Right lobe of liver (tissue), 6 donors: Measurements from ENCODE around the gene SEMA4F. TPM values are rescaled to one million over a fixed set of nuclear protein-coding genes. Genes with fewer than 3 reads are reported as not detected.
A peak's percentile ranks its signal among the peaks of the same experiment; 100 is the strongest.

Experiments
- ATAC-seq, 4 donors: fragments of 200-7000 bp; cut with Tn5 transposase; one replicate each; pipeline ENCODE4 v1.9.1; 2020; ENCODE audit warnings: mild to moderate bottlenecking in 4 of 4, moderate library complexity in 4 of 4
- DNase-seq, 3 donors: peaks; one replicate each; pipeline ENCODE4 v3.0.0-alpha.2; 2020
- H3K27ac ChIP-seq, 3 donors: fragments of 200-600 bp; one replicate each; pipeline ENCODE4 v1.8.0; 2022
- H3K27me3 ChIP-seq, 2 donors: fragments of 200-600 bp; one replicate each; pipeline ENCODE4 v1.8.0; 2022
- H3K36me3 ChIP-seq, 4 donors: fragments of 200-600 bp; sonication (generic) in 1 of 4; one replicate each; pipeline versions ENCODE4 v1.5.1 to v1.8.0; 2017 to 2022; ENCODE audit warnings: control low read depth in 1 of 4
- H3K4me1 ChIP-seq, 4 donors: fragments of 200-600 bp; sonication (generic) in 1 of 4; one replicate each; pipeline versions ENCODE4 v1.5.1 to v1.8.0; 2017 to 2022; ENCODE audit warnings: control low read depth in 1 of 4
- H3K4me3 ChIP-seq, 3 donors: fragments of 200-600 bp; one replicate each; pipeline ENCODE4 v1.8.0; 2022
- H3K9me3 ChIP-seq, 4 donors: fragments of 200-600 bp; sonication (generic) in 1 of 4; one replicate each; pipeline versions ENCODE4 v1.5.1 to v1.8.0; 2017 to 2022; ENCODE audit warnings: control low read depth in 1 of 4
- CTCF ChIP-seq, 4 donors: fragments of 200-600 bp in 3 of 4; fragments of 450-650 bp in 1 of 4; IDR thresholded peaks; one replicate each; pipeline versions ENCODE4 v1.5.1 to v1.8.0; 2016 to 2022; ENCODE audit warnings: antibody characterized with exemption in 4 of 4, mild to moderate bottlenecking in 2 of 4
- POLR2A ChIP-seq: fragments of 450-650 bp; IDR thresholded peaks from one replicate; pipeline ENCODE4 v1.6.1; 2017; ENCODE audit warnings: antibody characterized with exemption, mild to moderate bottlenecking
- WGBS: methylation state at CpG from one replicate; pipeline ENCODE4 v1.1.6; 2018; ENCODE audit warnings: low coverage, low lambda C conversion rate; ENCODE audit not compliant: insufficient coverage; ENCODE audit errors: missing lambda C conversion rate; 5-methylcytosine and 5-hydroxymethylcytosine counted together
- intact Hi-C, 2 donors: fragments of 100-400 bp; cut with DNase I; formaldehyde crosslinking; loops; one replicate each; pipeline versions ENCODE4 v1.11.2 to v1.14.1; 2022
- total RNA-seq, 6 experiments: library from RNA; depleted of rRNA in 2 of 6; stranded (reverse); fragments of >200 nt in 2 of 6; fragmentation: NEBNext Ultra II Directional in 3 of 6; extraction: Animal tissue kit (Norgen Biotek cat#: 25700) in 3 of 6; gene quantifications; one replicate each; pipeline versions ENCODE4 v1.1.0 to v1.2.4, GENCODE V29; 2016 to 2023
- donor health status: DM: no; HTN: yes; CAD: no.
- donor health status: DM: no; HTN: no; CAD: no.
- donor health status: DM: no; HTN: no; CAD: no.
- donor health status: DM: no; HTN: yes; CAD: no.
- donor health status: DM: no; HTN: yes; CAD: no.

The SEMA4F gene
- total RNA-seq, 6 experiments from 2014 or later, result 1.1 to 2.3 (median 1.6) TPM

- intact Hi-C loops, result no loop called here
- H3K27me3 ChIP-seq, result no peaks in the 10 kb centered on the region
Observed at GRCh38 chr2:74695663-74696062, 41.6 kb downstream of the SEMA4F start.

GRCh38 chr2:74696829-74697228 is 42.8 kb downstream of the SEMA4F start:
- 69% methylated on average over 2 of the region's 2 CpGs for WGBS
- intact Hi-C loops, result no loop called here

More at GRCh38 chr2:74695663-74696062, 41.6 kb downstream of the SEMA4F start:
- WGBS, result 57% methylated on average over 4 of the region's 4 CpGs
- no peak for DNase-seq
- Histone ChIP-seq H3K4me3 (no peak overlapping the region), H3K9me3 (no peaks in the 10 kb centered on the region), H3K27ac (no peak overlapping the region), H3K4me1 (no peaks in the 10 kb centered on the region), H3K36me3 (no peaks in the 10 kb centered on the region)
- no peak for ATAC-seq
- no peak for TF ChIP-seq CTCF (IDR thresholded peaks at IDR 0.05)
- TF ChIP-seq POLR2A, result no peak

GRCh38 chr2:74700643-74701372 is 46.8 kb downstream of the SEMA4F start:
- H3K4me1 ChIP-seq, result no peaks in the 10 kb centered on the region
- no peak overlapping the region for H3K4me3 ChIP-seq
- no peak for DNase-seq
- no peaks in the 10 kb centered on the region for H3K36me3 ChIP-seq
- WGBS, result 90% methylated on average over 1 of the region's 2 CpGs
- H3K27me3 ChIP-seq, result no peaks in the 10 kb centered on the region
- ATAC-seq, result no peak
- H3K27ac ChIP-seq, result no peak overlapping the region
- H3K9me3 ChIP-seq, result no peaks in the 10 kb centered on the region
- intact Hi-C loops, result no loop called here
- TF ChIP-seq POLR2A (no peak), CTCF (IDR thresholded peaks at IDR 0.05) (no peak)

More at GRCh38 chr2:74696829-74697228, 42.8 kb downstream of the SEMA4F start:
- no peak for TF ChIP-seq POLR2A
- no peak for TF ChIP-seq CTCF (IDR thresholded peaks at IDR 0.05)
- Histone ChIP-seq H3K9me3 (no peaks in the 10 kb centered on the region), H3K27ac (no peak overlapping the region), H3K36me3 (no peaks in the 10 kb centered on the region), H3K27me3 (no peaks in the 10 kb centered on the region), H3K4me3 (no peak overlapping the region), H3K4me1 (no peaks in the 10 kb centered on the region)
- no peak for DNase-seq
- ATAC-seq, result no peak

- Histone ChIP-seq H3K4me3 (no peak overlapping the region), H3K27ac (no peak overlapping the region), H3K9me3 (no peaks in the 10 kb centered on the region), H3K27me3 (no peaks in the 10 kb centered on the region), H3K36me3 (no peaks in the 10 kb centered on the region), H3K4me1 (no peaks in the 10 kb centered on the region)
- WGBS, result 46% methylated on average over 4 of the region's 4 CpGs
- ATAC-seq (peak in 1 of 4 donors; percentile 32), DNase-seq (no peak)
- TF ChIP-seq CTCF (IDR thresholded peaks at IDR 0.05) (no peak), POLR2A (no peak)
- intact Hi-C loops, result no loop called here
Observed at GRCh38 chr2:74702001-74702715, 48.1 kb downstream of the SEMA4F start.
